ENCODE measurements around the gene OR10Z1.

OR10Z1 gene

DNA sequence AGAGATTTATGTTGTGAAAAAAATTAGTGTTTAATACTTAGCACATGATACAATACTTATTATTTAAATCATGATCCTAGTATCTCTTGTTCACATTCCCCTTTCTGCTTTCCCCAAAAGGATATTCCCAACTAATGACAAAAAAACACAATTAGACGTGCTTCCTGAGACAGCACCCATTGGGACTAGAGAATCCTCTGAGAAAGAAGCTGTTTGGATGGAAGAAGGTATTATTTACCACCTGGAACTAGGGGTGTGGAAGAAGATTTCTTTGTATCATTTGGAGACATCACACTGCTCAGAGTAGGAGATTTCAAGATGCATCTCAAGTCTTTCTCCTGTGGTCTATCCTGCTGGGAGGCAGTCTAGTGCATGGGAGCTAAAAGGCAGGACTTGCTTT is at the start of gene OR10Z1:
OR10Z1 (plus strand) TSS at position 301 of the 400 bp plus-strand sequence. CDS start 1,171 bp downstream, outside the sequence.
- no peak within 1 kb of the TSS for H3K4me2 ChIP-seq
- H3K27me3 ChIP-seq = no peaks in the 10 kb centered on the region
- no peaks in the 10 kb centered on the region for H3K4me1 ChIP-seq
- H4K20me1 ChIP-seq = no peaks in the 10 kb centered on the region
- H3K4me3 ChIP-seq = no peak within 1 kb of the TSS
- no peak within 1 kb of the TSS for H3K9ac ChIP-seq
- no peaks in the 10 kb centered on the region for H3K9me3 ChIP-seq (replicated peaks in 1 of 11)
- TF ChIP-seq Cebpa-rat (IDR thresholded peaks at IDR 0.05) = no peak
- no peak within 1 kb of the TSS for H3K27ac ChIP-seq
- no peaks in the 10 kb centered on the region for H3K36me3 ChIP-seq

DNA sequence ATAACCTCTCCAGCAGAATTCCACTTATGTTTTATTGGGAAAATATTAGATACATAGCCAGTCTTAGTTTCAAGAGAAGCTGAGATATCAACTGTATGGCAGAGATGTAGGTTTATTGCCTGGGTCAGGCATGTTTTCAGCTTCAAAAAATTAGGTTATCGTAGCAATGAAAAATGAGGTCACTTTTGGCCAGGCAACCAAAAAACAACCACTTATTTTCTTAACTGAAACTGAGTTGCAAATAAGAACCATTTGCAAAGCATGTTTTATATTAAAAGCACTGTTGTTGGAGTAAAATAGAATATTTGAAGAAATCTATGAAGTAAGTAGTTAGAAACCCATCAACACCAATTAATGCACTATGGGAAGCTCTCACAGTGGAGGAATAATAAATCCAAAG is 45.4 kb upstream of the OR10Z1 start:
- Histone ChIP-seq H3K9me3 (replicated peaks in 1 of 11) (peaks cover 0 to 16% (median 10%) of the 10 kb centered on the region in 11 experiments; a peak in 17 of 22 replicates), H4K20me1 (no peaks in the 10 kb centered on the region), H3K9ac (no peak overlapping the region), H3K4me3 (no peak overlapping the region), H3K27me3 (no peaks in the 10 kb centered on the region), H3K27ac (no peak overlapping the region), H3K4me1 (peaks cover 8 to 17% (median 14%) of the 10 kb centered on the region in 10 experiments), H3K36me3 (no peaks in the 10 kb centered on the region), H3K4me2 (no peak overlapping the region)
- TF ChIP-seq Cebpa-rat (IDR thresholded peaks at IDR 0.05) = no peak

DNA sequence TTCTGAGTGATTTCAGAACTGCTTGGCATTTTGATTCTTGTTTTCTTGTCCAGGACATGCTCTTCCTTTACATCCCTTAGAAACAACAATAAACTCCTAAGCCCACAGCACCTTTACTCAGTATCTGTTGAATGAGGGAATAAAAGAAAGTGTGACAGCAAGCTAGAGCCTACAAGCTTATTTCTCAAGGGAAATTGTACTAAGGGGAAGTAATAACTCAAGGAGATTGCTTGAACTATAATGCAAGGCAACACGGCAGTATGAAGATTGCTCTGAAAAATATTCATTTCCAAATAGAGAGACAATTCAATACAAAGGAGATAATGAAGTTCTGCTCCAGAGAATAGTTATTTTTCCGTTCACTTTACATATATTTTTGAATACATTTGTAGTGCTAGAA is 41.2 kb upstream of the OR10Z1 start:
- H3K9ac ChIP-seq = peak overlapping the region in 1 of 11 experiments; percentile 42; a peak in 4 of 22 replicates
- no peaks in the 10 kb centered on the region for H3K27me3 ChIP-seq
- H3K4me2 ChIP-seq = peak overlapping the region; percentile 49 to 71 (median 64); a peak in 20 of 22 replicates
- H3K4me3 ChIP-seq = no peak overlapping the region; a peak in 1 of 20 replicates
- peak overlapping the region in 10 of 11 experiments; percentile 78 to 91 (median 86); a peak in 20 of 22 replicates for H3K27ac ChIP-seq
- peaks cover 12 to 21% (median 19%) of the 10 kb centered on the region in 10 experiments for H3K4me1 ChIP-seq
- H3K9me3 ChIP-seq (replicated peaks in 1 of 11) = peaks cover 0 to 18% (median 10%) of the 10 kb centered on the region in 11 experiments; a peak in 17 of 22 replicates
- H3K36me3 ChIP-seq = no peaks in the 10 kb centered on the region
- no peaks in the 10 kb centered on the region for H4K20me1 ChIP-seq
- TF ChIP-seq Cebpa-rat (IDR thresholded peaks at IDR 0.05) = no peak

- H3K9ac ChIP-seq = peak overlapping the region in 9 of 11 experiments; percentile 42 to 70 (median 63); a peak in 16 of 22 replicates
- peak overlapping the region in 3 of 10 experiments; percentile 2 to 13 (median 4); a peak in 4 of 20 replicates for H3K4me3 ChIP-seq
- peak in 7 of 11 experiments; percentile 7 to 73 (median 63); a peak in 8 of 22 replicates for TF ChIP-seq Cebpa-rat (IDR thresholded peaks at IDR 0.05)
- H4K20me1 ChIP-seq = no peaks in the 10 kb centered on the region
- H3K9me3 ChIP-seq (replicated peaks in 1 of 11) = peaks cover 0 to 18% (median 10%) of the 10 kb centered on the region in 11 experiments; a peak in 17 of 22 replicates
- no peaks in the 10 kb centered on the region for H3K27me3 ChIP-seq
- H3K4me2 ChIP-seq = peak overlapping the region; percentile 49 to 71 (median 64)
- H3K36me3 ChIP-seq = no peaks in the 10 kb centered on the region
- H3K4me1 ChIP-seq = peaks cover 12 to 21% (median 19%) of the 10 kb centered on the region in 10 experiments
- peak overlapping the region; percentile 40 to 91 (median 85); a peak in 21 of 22 replicates for H3K27ac ChIP-seq
These were observed 40.5 kb upstream of the OR10Z1 start for GRCh38 chr1:158564608-158565007.

GRCh38 chr1:158570480-158570879 is 34.6 kb upstream of the OR10Z1 start, which contains the start of gene OR6P1:
OR6P1 (minus strand) TSS chr1:158570580; CDS start chr1:158563604, 6,976 bp downstream.
- no peak within 1 kb of the TSS for H3K27ac ChIP-seq
- no peaks in the 10 kb centered on the region for H3K27me3 ChIP-seq
- H3K9ac ChIP-seq = no peak within 1 kb of the TSS
- peaks cover 0 to 4% (median 0%) of the 10 kb centered on the region in 11 experiments; a peak in 2 of 22 replicates for H3K9me3 ChIP-seq (replicated peaks in 1 of 11)
- no peaks in the 10 kb centered on the region for H3K36me3 ChIP-seq
- no peak within 1 kb of the TSS for H3K4me2 ChIP-seq
- H3K4me1 ChIP-seq = no peaks in the 10 kb centered on the region; a peak in 1 of 20 replicates
- H3K4me3 ChIP-seq = no peak within 1 kb of the TSS
- H4K20me1 ChIP-seq = no peaks in the 10 kb centered on the region
- TF ChIP-seq Cebpa-rat (IDR thresholded peaks at IDR 0.05) = no peak

DNA sequence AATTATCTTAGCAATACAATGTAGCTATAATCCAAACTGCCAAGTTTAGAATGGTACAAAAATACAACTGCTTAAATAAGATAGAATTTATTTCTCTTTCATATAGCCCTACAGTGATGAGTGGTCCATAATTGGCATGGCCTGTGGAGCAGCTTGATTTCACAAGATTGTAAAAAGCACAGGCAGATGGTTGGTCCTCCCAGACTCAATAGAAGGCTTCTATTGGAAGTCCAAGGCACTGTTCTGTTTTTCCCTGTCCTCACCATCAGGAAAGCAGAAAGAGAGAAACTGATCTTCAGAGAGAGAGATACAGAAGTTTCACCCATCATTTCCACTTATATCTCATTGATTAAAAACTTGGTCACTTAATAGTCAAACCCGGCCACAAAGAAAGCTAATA is 32.8 kb upstream of the OR10Z1 start:
- H3K4me2 ChIP-seq = no peak overlapping the region
- no peak overlapping the region for H3K27ac ChIP-seq
- no peaks in the 10 kb centered on the region for H4K20me1 ChIP-seq
- H3K4me1 ChIP-seq = no peaks in the 10 kb centered on the region; a peak in 1 of 20 replicates
- H3K36me3 ChIP-seq = no peaks in the 10 kb centered on the region
- no peaks in the 10 kb centered on the region for H3K27me3 ChIP-seq
- no peak overlapping the region for H3K9ac ChIP-seq
- H3K4me3 ChIP-seq = no peak overlapping the region
- H3K9me3 ChIP-seq (replicated peaks in 1 of 11) = no peaks in the 10 kb centered on the region
- no peak for TF ChIP-seq Cebpa-rat (IDR thresholded peaks at IDR 0.05)

GRCh38 chr1:158577561-158577960 is 27.5 kb upstream of the OR10Z1 start:
- Histone ChIP-seq H3K4me2 (no peak overlapping the region), H3K4me1 (no peaks in the 10 kb centered on the region), H3K9me3 (replicated peaks in 1 of 11) (no peaks in the 10 kb centered on the region), H3K4me3 (no peak overlapping the region), H3K27me3 (no peaks in the 10 kb centered on the region), H3K36me3 (no peaks in the 10 kb centered on the region), H3K9ac (no peak overlapping the region), H3K27ac (no peak overlapping the region), H4K20me1 (no peaks in the 10 kb centered on the region)
- TF ChIP-seq Cebpa-rat (IDR thresholded peaks at IDR 0.05) = no peak

GRCh38 chr1:158579733-158580132 is 25.3 kb upstream of the OR10Z1 start, which contains the start of gene OR10X1:
OR10X1 (minus strand) TSS chr1:158579899; CDS start chr1:158579899, 0 bp downstream.
- no peaks in the 10 kb centered on the region for H3K27me3 ChIP-seq
- no peaks in the 10 kb centered on the region for H3K9me3 ChIP-seq (replicated peaks in 1 of 11)
- no peak within 1 kb of the TSS for H3K27ac ChIP-seq
- H3K4me1 ChIP-seq = no peaks in the 10 kb centered on the region
- no peak for TF ChIP-seq Cebpa-rat (IDR thresholded peaks at IDR 0.05)
- no peak within 1 kb of the TSS for H3K4me2 ChIP-seq
- H3K4me3 ChIP-seq = no peak within 1 kb of the TSS
- no peak within 1 kb of the TSS for H3K9ac ChIP-seq
- no peaks in the 10 kb centered on the region for H4K20me1 ChIP-seq
- no peaks in the 10 kb centered on the region for H3K36me3 ChIP-seq

DNA sequence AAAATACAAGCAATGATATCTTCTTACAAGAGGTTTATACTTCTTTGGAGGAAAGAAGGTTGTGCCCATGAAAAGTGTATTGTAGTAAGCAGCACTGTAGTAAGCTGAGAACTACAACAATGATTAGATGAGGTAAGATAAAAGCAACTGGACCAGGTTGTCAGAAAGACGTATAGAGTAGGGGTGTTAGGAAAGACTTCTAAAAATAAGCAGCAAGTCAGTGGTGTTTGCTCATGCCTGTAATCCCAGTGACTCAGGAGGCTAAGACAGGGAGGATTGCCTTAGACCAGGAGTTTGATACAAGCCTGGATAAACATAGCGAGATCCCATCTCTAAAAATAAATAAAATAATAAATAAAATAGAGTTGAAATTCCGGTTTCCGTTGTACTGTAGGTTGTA is 21.1 kb upstream of the OR10Z1 start:
- Histone ChIP-seq H3K9me3 (replicated peaks in 1 of 11) (peaks cover 14 to 27% (median 17%) of the 10 kb centered on the region in 11 experiments), H3K9ac (no peak overlapping the region), H3K36me3 (0 out of 22 replicates have a peak, but pooled peaks cover 0 to 3% (median 0%) of the 10 kb centered on the region in 11 experiments), H3K4me3 (no peak overlapping the region), H3K27me3 (no peaks in the 10 kb centered on the region), H4K20me1 (no peaks in the 10 kb centered on the region), H3K27ac (no peak overlapping the region), H3K4me1 (no peaks in the 10 kb centered on the region), H3K4me2 (no peak overlapping the region)
- TF ChIP-seq Cebpa-rat (IDR thresholded peaks at IDR 0.05) = no peak

GRCh38 chr1:158586942-158587341 is 18.1 kb upstream of the OR10Z1 start:
- Histone ChIP-seq H3K27me3 (no peaks in the 10 kb centered on the region), H3K9ac (no peak overlapping the region), H3K4me1 (no peaks in the 10 kb centered on the region), H3K27ac (no peak overlapping the region), H4K20me1 (no peaks in the 10 kb centered on the region), H3K9me3 (replicated peaks in 1 of 11) (peaks cover 14 to 29% (median 17%) of the 10 kb centered on the region in 11 experiments), H3K4me3 (no peak overlapping the region), H3K4me2 (no peak overlapping the region), H3K36me3 (0 out of 22 replicates have a peak, but pooled peaks cover 0 to 3% (median 0%) of the 10 kb centered on the region in 11 experiments)
- TF ChIP-seq Cebpa-rat (IDR thresholded peaks at IDR 0.05) = no peak

Measured in BLaER1 treated with 17β-estradiol and CSF1 and Interleukin-3, amounts not matched to agents 10 nM and 100 nM (cell line).